NCI-H1105 treated with DMSO at 0.1 percent for 48 hours (cell line): Measurements from ENCODE around the gene DRGX.

Experiments used
- DNase-seq: peaks from one replicate; lab custom pipeline; 2025; lab: John Stamatoyannopoulos, UW

Gene DRGX

GRCh38 chr10:49338604-49339003 lies 57.3 kb downstream of the DRGX start:
- no peak for DNase-seq

- no peak for DNase-seq
These were observed 60.4 kb downstream of the DRGX start for GRCh38 chr10:49335364-49335972.

- no peak for DNase-seq
These were observed 60.9 kb downstream of the DRGX start for GRCh38 chr10:49334964-49335363.

GRCh38 chr10:49333192-49333591 lies 62.7 kb downstream of the DRGX start:
- no peak for DNase-seq

GRCh38 chr10:49332768-49333167 lies 63.1 kb downstream of the DRGX start:
- DNase-seq = no peak

GRCh38 chr10:49332333-49332732 lies 63.6 kb downstream of the DRGX start:
- DNase-seq = no peak

GRCh38 chr10:49331431-49331830 lies 64.5 kb downstream of the DRGX start:
- DNase-seq = no peak

GRCh38 chr10:49330127-49330665 lies 65.7 kb downstream of the DRGX start:
- no peak for DNase-seq

GRCh38 chr10:49329146-49329505 lies 66.8 kb downstream of the DRGX start:
- DNase-seq = no peak

GRCh38 chr10:49328401-49329145 lies 67.3 kb downstream of the DRGX start:
- DNase-seq = no peak

GRCh38 chr10:49327036-49327813 lies 68.7 kb downstream of the DRGX start:
- no peak for DNase-seq

GRCh38 chr10:49325916-49326783 lies 69.7 kb downstream of the DRGX start:
- DNase-seq = no peak

- DNase-seq = no peak
These were observed 70.6 kb downstream of the DRGX start for GRCh38 chr10:49325131-49325915.

- no peak for DNase-seq
These were observed 71.2 kb downstream of the DRGX start for GRCh38 chr10:49324711-49325110.

- no peak for DNase-seq
These were observed 72.0 kb downstream of the DRGX start for GRCh38 chr10:49323896-49324270.

GRCh38 chr10:49323171-49323895 lies 72.6 kb downstream of the DRGX start:
- DNase-seq = no peak

- DNase-seq = no peak
These were observed 73.3 kb downstream of the DRGX start for GRCh38 chr10:49322371-49323170.

- DNase-seq = no peak
These were observed 74.9 kb downstream of the DRGX start for GRCh38 chr10:49321021-49321420.

- DNase-seq = no peak
These were observed 75.7 kb downstream of the DRGX start for GRCh38 chr10:49320191-49320590.

- DNase-seq = no peak
These were observed 76.7 kb downstream of the DRGX start for GRCh38 chr10:49319206-49319605.
